A673 (cell line): ENCODE results near the gene OR10H1.

Source experiments
- EZH2 ChIP-seq: fragments of 200-600 bp; sonication (generic); IDR thresholded peaks from 2 replicates; pipeline ENCODE4 v1.6.1; 2017; ENCODE audit warnings: borderline replicate concordance, low read depth, mild to moderate bottlenecking, mixed read lengths, antibody characterized with exemption, low read length; ENCODE audit not compliant: poor library complexity, severe bottlenecking
- TF ChIP-seq, protein P1 (sequence below): fragments of 300-800, 200-600 bp; sonication (generic); conservative IDR thresholded peaks from 2 replicates; pipeline ENCODE4 v1.5.1; 2017; ENCODE audit warnings: low read depth, mild to moderate bottlenecking, antibody characterized with exemption, low read length, moderate library complexity, mixed read lengths

- TF ChIP-seq, protein P1, sequence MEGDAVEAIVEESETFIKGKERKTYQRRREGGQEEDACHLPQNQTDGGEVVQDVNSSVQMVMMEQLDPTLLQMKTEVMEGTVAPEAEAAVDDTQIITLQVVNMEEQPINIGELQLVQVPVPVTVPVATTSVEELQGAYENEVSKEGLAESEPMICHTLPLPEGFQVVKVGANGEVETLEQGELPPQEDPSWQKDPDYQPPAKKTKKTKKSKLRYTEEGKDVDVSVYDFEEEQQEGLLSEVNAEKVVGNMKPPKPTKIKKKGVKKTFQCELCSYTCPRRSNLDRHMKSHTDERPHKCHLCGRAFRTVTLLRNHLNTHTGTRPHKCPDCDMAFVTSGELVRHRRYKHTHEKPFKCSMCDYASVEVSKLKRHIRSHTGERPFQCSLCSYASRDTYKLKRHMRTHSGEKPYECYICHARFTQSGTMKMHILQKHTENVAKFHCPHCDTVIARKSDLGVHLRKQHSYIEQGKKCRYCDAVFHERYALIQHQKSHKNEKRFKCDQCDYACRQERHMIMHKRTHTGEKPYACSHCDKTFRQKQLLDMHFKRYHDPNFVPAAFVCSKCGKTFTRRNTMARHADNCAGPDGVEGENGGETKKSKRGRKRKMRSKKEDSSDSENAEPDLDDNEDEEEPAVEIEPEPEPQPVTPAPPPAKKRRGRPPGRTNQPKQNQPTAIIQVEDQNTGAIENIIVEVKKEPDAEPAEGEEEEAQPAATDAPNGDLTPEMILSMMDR, result no peak
- no peak for TF ChIP-seq EZH2
These were observed 49.4 kb upstream of the OR10H1 start for GRCh38 chr19:15864824-15865223.
